ENCODE measurements around the gene BCAS3.

BCAS3 gene

GRCh38 chr17:61149106-61149825 lies 471.6 kb downstream of the BCAS3 start:
- TF ChIP-seq ZNF565 (CRISPR knock-in tag; conservative IDR thresholded peaks at IDR 0.05; ENCODE audit: low read depth): no peak
- TF ChIP-seq POU6F1 (CRISPR knock-in tag; IDR thresholded peaks at IDR 0.05; ENCODE audit: borderline replicate concordance, low read depth): no peak
- no peak for TF ChIP-seq ZC3H10 (CRISPR knock-in tag; IDR thresholded peaks at IDR 0.05)
- no peak for TF ChIP-seq ZNF70 (CRISPR knock-in tag; IDR thresholded peaks at IDR 0.05)
- no peak for TF ChIP-seq ARNTL (CRISPR knock-in tag; IDR thresholded peaks at IDR 0.05; ENCODE audit: borderline replicate concordance, low read depth)
- no peak for TF ChIP-seq GLIS3 (CRISPR knock-in tag; IDR thresholded peaks at IDR 0.05)
- TF ChIP-seq TSHZ2 (CRISPR knock-in tag; IDR thresholded peaks at IDR 0.05): no peak
- TF ChIP-seq ESRRG (CRISPR knock-in tag; IDR thresholded peaks at IDR 0.05): no peak
- no peak for ATAC-seq

- TF ChIP-seq ZNF70 (CRISPR knock-in tag; IDR thresholded peaks at IDR 0.05) (0 out of 2 replicates have a peak, but pooled peaks have one; percentile 8), ZNF565 (CRISPR knock-in tag; conservative IDR thresholded peaks at IDR 0.05; ENCODE audit: low read depth) (0 out of 2 replicates have a peak, but pooled peaks have one; percentile 26), ZNF8 (CRISPR knock-in tag; IDR thresholded peaks at IDR 0.05) (peak; percentile 33; the same call in 1 of the 2 replicates), ISL1 (CRISPR knock-in tag; IDR thresholded peaks at IDR 0.05) (no peak), GLIS3 (CRISPR knock-in tag; IDR thresholded peaks at IDR 0.05) (no peak), TCF4 (CRISPR knock-in tag; IDR thresholded peaks at IDR 0.05; ENCODE audit: borderline replicate concordance) (peak; percentile 84), POU6F1 (CRISPR knock-in tag; IDR thresholded peaks at IDR 0.05; ENCODE audit: borderline replicate concordance, low read depth) (no peak), PPARA (CRISPR knock-in tag; IDR thresholded peaks at IDR 0.05; ENCODE audit: borderline replicate concordance) (0 out of 2 replicates have a peak, but pooled peaks have one; percentile 36)
- peak; percentile 2; the same call in 1 of the 3 replicates for ATAC-seq
Observed at GRCh38 chr17:61149862-61150362, 472.3 kb downstream of the BCAS3 start.

- ATAC-seq: no peak
- TF ChIP-seq CSRNP3 (CRISPR knock-in tag; IDR thresholded peaks at IDR 0.05): no peak
- TF ChIP-seq ISL1 (CRISPR knock-in tag; IDR thresholded peaks at IDR 0.05): peak; percentile 39; the same call in 1 of the 2 replicates
Observed at GRCh38 chr17:61150686-61151299, 473.1 kb downstream of the BCAS3 start.

GRCh38 chr17:61152898-61153297 lies 475.2 kb downstream of the BCAS3 start:
- ATAC-seq: no peak
- TF ChIP-seq ZNF565 (CRISPR knock-in tag; conservative IDR thresholded peaks at IDR 0.05; ENCODE audit: low read depth): no peak
- no peak for TF ChIP-seq OSR1 (CRISPR knock-in tag; IDR thresholded peaks at IDR 0.05)
- no peak for TF ChIP-seq GLIS3 (CRISPR knock-in tag; IDR thresholded peaks at IDR 0.05)
- no peak for TF ChIP-seq ESRRG (CRISPR knock-in tag; IDR thresholded peaks at IDR 0.05)
- no peak for TF ChIP-seq CREB5 (CRISPR knock-in tag; IDR thresholded peaks at IDR 0.05; ENCODE audit: low read depth)
- no peak for TF ChIP-seq ZFP3 (CRISPR knock-in tag; IDR thresholded peaks at IDR 0.05)
